Measurements from ENCODE around the gene NUMBL. TPM values are rescaled to one million over a fixed set of nuclear protein-coding genes. Genes with fewer than 3 reads are reported as not detected.
"Not testable (repeated sequence)": the region's sequence is repeated elsewhere in the genome, so short reads cannot be mapped to it uniquely, and the experiment has no call there.

NUMBL gene
- total RNA-seq, 2 donors from 2014 or later = 54.0 to 62.6 TPM

DNA sequence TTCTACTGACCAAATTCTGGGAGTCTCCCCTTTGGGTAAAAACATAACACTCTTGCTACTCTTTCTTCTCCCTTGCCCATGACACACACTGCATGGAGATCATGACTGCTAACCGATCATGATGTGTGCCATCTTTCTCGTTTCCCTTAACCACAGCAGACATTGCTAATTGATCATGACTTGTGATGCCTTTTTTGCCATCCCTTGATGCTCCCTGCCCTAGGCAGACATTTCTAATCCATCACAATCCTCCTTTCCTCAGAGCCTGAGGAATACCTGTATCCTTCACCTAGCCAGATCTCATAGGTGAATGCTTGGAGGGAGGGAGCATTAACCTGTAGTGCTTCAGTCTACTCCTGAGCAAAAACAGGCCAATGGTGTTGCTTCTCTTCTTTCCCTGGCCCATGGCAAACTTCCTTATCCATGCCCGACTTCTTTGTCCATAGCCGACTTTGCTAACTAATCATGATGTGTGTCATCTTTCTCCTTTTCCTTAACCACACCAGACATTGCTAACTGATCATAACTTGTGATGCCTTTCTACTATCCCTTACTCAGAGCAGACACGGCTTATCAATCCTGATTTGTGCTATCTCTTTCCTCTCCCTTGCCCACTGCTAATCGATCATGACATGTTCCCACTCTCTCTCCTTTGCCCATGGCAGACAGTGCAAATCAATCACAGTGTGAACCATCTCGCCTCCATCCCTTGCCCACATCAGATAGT is 17.7 kb downstream of the NUMBL start:
- DNase-seq (ENCODE audit: low spot score) = no peak
- intact Hi-C loops (cut with DNase I) = no loop called here

DNA sequence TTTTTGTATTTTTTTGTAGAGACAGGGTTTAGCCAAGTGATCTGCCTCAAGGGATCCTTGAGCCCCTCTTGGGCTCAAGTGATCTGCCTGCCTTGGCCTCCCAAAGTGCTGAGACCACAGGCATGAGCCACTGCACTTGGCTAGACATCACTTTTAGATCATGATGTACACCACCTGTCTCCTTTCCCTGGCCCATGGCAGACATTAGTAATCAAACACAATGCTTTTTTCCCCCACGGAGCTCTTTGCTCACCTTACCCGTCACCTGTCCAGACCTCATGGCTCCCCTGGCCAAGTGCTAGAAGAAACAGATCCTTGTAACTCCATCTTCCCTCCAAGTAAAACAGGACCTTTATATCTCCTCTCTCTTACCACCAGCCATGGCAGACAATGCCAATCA is 18.4 kb downstream of the NUMBL start:
- no peak for DNase-seq (ENCODE audit: low spot score)
- intact Hi-C loops (cut with DNase I) = no loop called here

DNA sequence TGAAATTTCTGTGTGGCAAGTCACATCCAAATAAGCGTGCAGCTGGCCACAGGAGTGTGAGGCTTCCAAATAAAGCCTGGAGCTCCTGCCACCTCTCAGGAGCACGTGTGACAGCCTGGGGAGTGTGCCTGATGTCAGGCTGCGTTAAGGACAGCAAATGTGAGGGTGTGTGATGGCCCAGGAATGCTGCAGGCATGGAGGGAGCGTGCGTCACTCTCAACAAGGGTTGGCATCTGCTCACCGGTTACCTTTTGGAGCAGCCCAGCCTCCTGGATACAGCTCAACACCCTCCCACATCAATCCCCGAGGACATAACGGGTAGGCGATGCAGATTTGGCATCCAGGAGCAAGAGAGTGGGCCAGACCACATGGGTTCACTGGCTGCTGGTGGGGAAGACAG is 19.0 kb downstream of the NUMBL start:
- intact Hi-C loops (cut with DNase I) = no loop called here
- DNase-seq (ENCODE audit: low spot score) = no peak

DNA sequence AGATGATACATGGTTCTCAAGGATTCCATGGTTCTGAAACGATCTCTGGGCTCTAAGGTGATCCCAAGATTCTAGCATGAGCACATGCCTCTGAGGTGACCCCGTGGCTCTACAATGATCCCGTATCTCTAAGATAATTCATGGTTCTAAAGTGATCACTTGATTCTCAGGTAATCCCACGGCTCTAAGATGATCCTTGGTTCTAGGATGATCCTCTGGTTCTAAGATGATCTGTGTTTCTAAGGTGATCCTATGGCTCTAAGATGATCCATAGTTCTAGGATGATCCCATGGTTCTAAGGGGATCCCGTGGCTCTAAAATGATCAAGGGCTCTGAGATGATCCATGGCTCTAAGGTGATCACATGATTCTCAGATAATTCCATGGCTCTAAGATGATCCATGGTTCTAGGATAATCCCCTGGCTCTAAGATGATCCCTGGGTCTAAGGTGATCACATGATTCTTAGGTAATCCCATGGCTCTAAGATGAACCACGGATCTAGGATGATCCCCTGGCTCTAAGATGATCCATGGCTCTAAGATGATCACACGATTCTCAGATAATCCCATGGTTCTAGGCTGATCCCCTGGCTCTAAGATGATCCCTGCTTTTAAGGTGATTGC is 21.3 kb downstream of the NUMBL start:
- DNase-seq (ENCODE audit: low spot score) = no peak
- intact Hi-C loops (cut with DNase I) = loop anchor here in 1 of 2 donors (10.0 kb wide), 1 partner anchor 136 kb away; no protein-coding TSS in a partner anchor

DNA sequence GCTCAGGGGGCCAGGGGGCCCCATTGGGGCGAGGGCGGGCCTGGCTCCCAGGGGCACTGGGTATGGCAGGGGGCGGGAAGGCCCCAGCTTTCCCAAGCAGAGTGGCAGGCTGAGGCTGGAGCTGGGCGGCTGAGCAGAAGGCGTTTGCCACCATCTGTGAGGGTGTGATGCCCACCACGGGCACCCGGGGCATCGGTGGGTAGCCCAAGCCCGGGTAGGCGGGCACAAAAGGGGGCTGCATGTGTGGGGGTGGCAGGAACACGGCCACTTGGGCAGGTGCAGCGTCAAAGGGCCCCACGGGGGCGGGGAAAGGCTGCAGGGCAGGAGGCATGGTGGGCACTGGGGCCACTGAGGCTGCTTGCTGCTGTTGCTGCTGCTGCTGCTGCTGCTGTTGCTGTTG is 22.8 kb downstream of the NUMBL start:
- DNase-seq (ENCODE audit: low spot score) = no peak

DNA sequence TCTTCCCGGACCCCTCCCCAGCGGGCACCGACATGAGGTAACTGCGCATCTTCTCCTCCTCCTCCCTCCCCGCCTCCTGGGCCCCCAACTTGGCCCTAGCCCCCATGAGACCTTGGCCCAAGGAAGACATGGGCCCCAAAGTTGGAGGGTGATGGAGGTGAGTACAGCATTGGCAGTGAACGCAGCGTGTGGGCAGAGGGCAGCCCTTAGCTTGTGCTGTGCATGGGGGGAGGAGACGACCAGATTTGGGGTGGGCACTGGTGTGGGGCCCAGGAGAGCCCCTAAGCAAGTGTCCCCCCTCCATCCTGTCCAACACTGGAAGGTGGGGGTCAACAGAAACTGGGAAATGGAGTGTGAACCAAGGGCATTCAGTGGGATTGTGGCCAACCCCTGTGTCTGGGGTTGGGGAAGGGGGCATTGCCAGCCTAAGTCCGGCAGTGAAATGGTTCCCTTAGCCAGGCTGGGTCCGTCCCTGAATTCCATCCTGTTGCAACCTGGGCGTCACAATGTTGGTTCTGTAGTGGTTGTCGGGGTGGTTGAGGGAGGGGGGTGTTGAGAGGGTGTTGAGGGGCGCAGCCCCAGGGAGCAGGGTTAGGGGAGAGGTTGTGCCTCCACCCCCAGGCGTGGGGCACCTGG is 23.5 kb downstream of the NUMBL start:
- no peak for DNase-seq (ENCODE audit: low spot score)
- intact Hi-C loops (cut with DNase I) = loop anchor here in 1 of 2 donors (10.0 kb wide), 1 partner anchor 138 kb away; no protein-coding TSS in a partner anchor

More for the DNA sequence above, 22.8 kb downstream of the NUMBL start:
- intact Hi-C loops (cut with DNase I) = loop anchor here in 1 of 2 donors (10.0 kb wide), 1 partner anchor 137 kb away; no protein-coding TSS in a partner anchor

DNA sequence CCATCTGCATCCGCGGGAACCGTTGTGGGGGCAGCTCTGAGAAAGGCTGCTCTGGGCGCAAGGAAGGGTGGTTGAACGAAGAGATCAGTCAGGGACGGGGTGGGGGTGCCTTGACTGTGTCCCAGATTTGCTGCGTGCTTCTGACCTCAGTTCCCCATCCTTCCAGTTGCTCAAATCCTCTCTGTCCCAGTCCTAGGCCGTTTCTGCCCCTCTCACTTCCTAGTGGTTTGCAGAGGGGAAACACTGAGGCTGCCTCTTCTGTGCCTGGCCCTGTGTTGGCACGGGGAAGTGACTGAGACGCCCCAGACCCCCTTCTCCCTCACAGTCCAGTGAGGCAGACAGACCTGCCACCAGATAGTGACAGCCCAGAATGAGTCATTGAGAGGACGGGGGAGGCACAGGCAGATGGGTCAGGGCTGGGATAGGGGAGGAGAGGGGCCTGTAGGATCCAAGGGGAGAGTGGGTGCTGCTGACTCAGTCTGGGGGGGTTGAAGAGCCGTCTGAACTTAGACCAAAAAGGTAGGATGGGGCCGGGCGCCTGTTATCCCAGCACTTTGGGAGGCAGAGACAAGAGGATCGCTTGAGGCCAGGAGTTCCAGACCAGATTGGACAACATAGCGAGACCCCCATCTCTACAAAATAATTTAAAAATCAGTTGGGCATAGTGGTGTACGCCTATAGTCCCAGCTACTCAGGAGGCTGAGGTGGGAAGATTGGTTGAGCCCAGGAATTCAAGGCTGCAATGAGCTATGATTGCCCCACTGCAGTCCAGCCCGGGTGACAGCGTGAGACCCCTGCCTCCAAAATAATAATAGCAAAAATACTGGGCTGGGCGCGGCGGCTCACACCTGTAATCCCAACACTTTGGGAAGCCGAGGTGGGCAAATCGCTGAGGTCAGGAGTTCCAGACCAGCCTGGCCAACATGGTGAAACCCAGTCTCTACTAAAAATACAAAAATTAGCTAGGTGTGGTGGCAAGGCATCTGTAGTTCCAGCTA is 26.5 kb downstream of the NUMBL start:
- DNase-seq (ENCODE audit: low spot score) = no peak
- intact Hi-C loops (cut with DNase I) = loop anchor here (5.0 to 10.0 kb wide), 2 partner anchors 141 to 148 kb away; no protein-coding TSS in a partner anchor

DNA sequence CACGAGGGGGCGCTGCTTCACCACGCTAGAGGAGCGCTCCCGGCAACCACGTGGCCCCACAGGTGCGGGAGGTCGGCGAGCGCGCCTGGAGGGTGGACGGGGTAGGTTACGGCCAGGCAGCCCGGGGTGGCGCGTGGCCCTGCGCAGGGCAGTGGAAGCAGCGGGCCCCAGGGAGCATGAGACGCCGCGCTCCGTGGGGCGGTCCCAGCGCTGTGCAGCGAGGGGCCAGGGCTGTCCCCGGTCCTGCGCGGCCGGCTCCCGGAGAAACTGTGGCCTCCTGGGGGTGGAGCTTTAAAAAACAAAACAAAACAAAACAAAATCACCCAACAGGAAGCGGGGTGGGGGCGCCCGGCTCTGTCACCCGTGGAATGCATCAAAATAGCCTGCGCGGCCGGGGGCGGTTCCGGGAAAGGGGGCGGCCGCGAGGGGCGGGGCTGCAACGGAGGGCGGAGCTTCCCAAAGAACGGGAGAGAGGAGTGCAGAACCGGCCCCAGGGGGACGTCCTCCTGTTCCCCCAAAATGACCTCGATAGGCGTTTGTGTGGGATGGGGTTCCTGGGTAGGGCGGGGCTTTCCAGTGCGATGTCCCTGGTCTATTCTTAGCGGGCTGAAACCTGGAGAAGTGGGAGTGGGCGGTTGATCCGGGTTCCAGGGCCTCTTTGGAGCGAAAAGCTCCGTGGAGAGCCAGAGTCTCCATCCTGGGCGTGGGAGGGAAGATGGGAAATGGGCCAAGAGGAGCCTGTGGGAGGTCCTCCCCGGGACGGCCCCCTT is 27.3 kb downstream of the NUMBL start:
- intact Hi-C loops (cut with DNase I) = loop anchor here (5.0 to 10.0 kb wide), 2 partner anchors 142 to 149 kb away; no protein-coding TSS in a partner anchor
- peak; percentile 97 for DNase-seq (ENCODE audit: low spot score)

DNA sequence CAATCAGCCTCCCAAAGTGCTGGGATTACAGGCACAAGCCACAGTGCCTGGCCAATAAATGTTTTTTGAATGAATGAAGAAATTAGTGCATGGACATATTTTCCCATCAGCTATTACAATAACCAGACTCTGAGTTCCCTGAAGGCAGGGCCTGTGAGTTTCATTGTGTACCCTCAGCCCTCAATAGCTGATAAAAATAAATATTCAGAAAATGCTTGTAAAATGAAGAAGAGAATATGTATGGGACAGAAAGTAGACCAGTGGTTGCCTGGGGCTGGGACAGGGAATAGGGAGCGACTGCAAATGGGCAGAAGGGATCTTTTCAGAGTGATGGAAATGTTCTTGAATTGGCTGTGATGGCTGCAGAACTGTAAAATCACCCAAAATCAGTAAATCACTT is 28.8 kb downstream of the NUMBL start:
- DNase-seq (ENCODE audit: low spot score) = no peak
- intact Hi-C loops (cut with DNase I) = loop anchor here (5.0 to 10.0 kb wide), 2 partner anchors 143 to 151 kb away; no protein-coding TSS in a partner anchor

DNA sequence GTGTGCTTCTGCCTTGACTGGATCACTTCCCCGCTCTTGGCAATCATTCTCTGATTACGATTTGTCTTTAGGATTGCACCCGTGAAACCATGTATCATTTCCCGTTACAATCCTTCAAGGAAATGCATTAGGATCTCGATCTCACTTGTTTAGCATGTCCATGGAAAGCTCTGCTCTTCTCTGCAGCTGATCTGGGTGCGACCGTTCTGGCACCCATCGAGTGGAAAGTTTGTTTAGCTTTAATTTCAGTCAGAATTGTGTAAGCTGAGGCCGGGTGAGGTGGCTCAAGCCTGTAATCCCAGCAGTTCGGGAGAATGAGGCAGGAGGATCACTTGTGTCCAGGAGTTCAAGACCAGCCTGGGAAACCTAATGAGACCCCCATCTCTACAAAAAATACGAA is 30.9 kb downstream of the NUMBL start:
- intact Hi-C loops (cut with DNase I) = no loop called here

DNA sequence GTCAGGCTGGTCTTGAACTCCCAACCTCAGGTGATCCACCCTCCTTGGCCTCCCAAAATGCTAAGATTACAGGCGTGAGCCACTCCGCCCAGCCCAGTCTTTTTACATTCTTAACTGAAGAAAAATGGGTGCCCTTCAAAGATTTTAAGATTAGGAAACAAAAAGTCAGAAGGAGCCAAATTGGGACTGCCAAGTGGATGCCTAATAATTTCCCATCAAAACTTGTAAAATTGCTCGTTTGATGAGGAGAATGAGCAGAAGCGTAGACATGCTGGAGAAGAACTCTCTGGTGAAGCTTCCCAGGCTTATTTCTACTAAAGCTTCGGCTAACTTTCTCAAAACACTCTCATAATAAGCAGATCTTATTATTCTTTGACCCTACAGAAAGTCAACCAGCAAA is 31.3 kb downstream of the NUMBL start:
- no peak for DNase-seq (ENCODE audit: low spot score)
- intact Hi-C loops (cut with DNase I) = no loop called here

More for the DNA sequence above, 30.9 kb downstream of the NUMBL start:
- DNase-seq (ENCODE audit: low spot score) = no peak

DNA sequence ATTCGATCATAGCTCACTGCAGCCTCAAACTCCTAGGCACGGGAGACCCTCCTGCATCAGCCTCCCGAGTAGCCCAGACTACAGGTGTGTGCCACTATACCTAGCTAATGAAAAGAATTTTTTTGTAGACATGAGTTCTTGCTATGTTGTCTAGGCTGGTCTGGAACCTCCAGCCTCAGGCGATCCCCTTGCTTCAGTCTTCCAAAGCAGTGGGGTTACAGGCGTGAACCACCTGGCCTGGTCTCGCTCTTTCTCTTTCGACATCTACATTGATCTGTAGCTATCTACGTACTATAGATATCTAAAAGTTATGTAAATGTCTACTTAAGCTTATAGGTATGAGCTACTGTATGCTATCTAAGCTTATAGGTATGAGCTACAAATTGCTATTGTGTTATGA is 32.4 kb downstream of the NUMBL start:
- DNase-seq (ENCODE audit: low spot score) = no peak
- intact Hi-C loops (cut with DNase I) = no loop called here

DNA sequence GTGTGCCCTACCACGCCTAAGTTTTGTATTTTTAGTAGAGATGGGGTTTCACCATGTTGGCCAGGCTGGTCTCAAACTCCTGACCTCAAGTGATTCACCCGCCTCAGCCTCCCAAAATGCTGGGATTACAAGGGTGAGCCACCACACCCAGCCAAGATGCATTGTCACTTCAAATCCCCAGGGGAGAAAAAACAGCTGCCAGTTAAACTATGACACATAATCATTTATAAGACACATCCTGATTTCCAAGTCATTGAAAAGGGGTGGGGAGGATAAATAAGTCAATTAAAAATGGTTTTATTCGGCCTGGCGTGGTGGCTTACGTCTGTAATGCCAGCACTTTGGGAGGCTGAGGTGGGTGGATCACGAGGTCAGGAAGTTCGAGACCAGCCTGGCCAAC is 34.8 kb downstream of the NUMBL start:
- intact Hi-C loops (cut with DNase I); DNase-seq (ENCODE audit: low spot score): not testable (repeated sequence)

DNA sequence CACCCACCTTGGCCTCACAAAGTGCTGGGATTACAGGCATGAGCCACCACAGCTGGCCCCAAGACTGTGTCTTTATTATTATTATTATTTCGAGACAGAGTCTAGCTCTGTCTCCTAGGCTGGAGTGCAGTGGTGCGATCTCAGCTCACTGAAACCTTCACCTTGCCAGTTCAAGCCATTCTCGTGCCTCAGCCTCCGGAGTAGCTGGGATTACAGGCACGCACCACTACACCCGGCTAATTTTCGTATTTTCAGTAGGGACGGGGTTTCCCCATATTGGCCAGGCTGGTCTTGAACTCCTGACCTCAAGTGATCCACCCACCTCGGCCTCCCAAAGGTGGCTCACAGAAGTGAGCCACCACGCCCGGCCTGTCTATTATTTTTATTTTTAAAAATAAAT is 38.1 kb downstream of the NUMBL start:
- DNase-seq (ENCODE audit: low spot score); intact Hi-C loops (cut with DNase I): not testable (repeated sequence)

DNA sequence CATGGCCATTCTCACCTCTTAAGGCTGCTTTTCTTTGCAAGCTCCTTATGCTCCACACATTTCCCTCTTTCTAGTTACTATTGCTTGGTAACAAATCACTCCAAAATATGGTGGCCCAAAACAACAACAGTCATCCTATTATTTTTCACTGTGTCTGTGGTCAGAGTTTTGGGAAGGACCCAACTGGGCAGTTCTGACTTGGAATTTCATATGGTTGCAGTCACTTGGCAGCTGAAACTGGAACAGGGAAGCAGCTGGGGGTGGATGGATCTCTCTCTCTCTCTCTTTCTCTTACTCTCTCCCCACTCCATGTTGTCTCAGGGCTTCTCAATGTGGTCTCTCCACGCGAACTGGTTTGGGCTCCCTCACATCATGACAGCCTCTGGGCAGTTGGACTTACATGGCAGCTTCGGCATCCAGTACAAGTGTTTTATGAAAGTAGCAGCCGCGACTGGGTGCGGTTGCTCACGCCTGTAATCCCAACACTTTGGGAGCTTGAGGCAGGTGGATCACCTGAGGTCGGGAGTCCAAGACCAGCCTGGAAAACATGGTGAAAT is 39.6 kb downstream of the NUMBL start:
- DNase-seq (ENCODE audit: low spot score) = no peak
- intact Hi-C loops (cut with DNase I) = no loop called here

DNA sequence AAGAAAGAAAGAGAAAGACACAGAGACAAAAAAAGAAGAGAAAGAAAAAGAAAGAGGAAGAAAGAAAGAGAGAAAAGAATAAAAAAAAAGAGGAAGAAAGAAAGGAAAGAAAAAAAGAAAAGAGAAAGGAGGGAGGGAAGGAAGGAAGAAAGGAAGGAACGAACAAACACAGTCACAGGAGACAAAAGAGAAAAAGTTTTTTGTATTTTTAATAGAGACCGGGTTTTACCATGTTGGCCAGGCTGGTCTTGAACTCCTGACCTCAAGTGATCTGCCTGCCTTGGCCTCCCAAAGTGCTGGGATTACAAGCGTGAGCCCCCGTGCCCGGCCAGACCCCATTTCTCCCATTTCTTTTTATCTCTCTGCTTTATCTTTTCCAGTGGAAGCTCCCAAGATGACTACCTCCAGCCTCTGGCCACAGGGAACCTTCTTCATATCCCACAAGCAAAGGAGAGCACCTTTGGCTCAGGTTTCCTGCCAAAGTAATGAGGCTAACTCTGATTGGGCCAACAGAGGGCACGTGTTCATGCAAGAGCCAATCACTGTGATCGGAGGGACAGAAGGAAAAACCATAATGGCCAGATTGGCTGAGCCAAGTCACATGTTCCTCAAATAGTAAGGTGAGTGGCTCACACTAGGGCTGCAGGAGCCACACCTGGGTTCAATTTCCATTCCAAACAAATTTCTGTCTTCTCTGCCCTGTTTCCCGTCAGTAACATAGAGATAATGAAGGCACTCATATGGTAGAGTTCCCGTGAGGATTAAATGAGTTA is 40.4 kb downstream of the NUMBL start:
- DNase-seq (ENCODE audit: low spot score); intact Hi-C loops (cut with DNase I): not testable (repeated sequence)

DNA sequence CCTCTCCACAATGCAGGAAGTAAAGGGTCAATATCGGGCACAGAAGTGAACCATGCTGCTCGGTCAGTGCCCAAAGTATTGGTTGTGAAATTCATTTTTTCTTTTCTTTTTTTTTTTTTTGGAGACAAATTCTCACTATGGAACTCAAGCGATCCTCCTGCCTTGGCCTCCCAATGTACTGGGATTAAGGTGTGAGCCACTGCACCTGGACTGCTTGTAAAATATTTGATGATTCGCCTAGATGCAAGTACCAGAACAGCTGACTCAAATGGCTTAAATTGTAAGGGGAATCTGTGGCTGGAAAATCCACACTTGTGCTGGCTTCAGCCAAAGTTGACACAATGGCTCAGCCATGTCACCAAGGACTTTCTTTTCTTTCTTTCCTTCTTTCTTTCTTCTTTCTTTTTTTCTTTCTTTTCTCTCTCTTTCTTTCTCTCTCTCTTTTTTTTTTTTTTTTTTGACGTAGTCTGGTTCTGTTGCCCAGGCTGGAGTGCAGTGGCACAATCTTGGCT is 43.7 kb downstream of the NUMBL start:
- intact Hi-C loops (cut with DNase I) = no loop called here
- DNase-seq (ENCODE audit: low spot score) = no peak

All from posterior vena cava (tissue), 2 donors.